ENCODE data around the gene PRR12.
A peak's percentile ranks its signal among the peaks of the same experiment; 100 is the strongest.
"Not testable (repeated sequence)": the region's sequence is repeated elsewhere in the genome, so short reads cannot be mapped to it uniquely, and the experiment has no call there.

Gene PRR12

DNA sequence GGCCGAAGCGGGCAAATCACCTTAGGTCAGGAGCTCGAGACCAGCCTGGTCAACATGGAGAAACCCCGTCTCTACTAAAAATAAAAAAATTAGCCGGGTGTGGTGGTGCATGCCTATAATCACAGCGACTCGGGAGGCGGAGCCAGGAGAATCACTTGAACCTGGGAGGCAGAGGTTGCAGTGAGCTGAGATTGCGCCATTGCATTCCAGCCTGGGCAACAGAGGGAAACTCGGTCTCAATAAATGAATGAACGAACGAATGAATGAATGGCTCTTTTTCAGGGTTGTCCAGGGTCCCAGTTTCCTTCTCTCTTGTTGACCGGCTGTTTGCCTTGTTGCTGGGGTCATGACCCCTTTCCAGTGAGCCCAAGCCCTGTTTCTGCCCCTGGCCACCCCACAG, 26.9 kb downstream of the PRR12 start:
- not testable (repeated sequence) for DNase-seq (ENCODE audit: low spot score)

DNA sequence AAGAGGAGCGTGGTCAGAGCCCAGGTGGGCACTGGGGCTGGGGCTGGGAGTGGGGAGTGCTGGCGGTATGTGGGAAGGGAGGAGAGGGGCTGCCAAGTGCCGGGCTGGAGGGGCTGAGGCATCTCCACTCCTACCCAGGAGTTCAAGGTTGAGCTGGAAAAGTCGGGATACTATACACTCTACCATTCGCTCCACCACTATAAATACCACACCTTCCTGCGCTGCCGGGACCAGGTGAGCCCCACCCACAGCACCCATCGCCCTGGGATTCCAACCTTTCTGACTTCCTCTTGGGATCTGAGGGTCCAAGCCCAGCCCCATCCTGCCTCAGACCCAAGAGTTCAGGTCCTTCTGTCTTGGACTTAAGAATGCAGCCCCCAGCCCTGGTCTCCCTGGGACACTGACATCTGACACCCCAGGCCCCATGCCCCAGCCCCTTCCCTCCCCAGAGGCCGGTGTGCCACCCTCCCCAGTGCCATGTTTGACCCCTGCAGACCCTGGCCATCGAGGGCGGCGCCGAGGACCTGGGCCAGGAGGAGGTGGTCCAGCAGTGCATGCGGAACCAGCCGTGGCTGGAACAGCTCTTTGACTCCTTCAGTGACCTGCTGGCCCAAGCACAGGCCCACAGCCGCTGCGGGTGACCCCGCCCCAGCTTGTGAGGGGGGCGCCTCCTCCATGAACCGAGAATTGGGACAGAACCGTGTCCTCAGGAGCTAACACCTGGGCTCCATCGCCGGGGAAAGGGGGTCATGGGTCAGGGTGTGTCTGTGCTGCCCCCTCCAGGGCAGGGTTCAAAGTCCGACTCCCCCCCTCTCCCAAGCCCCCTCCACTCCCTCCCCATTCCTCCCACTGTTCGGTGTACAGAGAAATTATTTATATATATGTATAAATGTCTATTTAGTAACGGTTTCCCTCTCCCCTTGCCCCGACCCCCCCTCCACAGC, 34.3 kb downstream of the PRR12 start:
- DNase-seq (ENCODE audit: low spot score), result no peak

DNA sequence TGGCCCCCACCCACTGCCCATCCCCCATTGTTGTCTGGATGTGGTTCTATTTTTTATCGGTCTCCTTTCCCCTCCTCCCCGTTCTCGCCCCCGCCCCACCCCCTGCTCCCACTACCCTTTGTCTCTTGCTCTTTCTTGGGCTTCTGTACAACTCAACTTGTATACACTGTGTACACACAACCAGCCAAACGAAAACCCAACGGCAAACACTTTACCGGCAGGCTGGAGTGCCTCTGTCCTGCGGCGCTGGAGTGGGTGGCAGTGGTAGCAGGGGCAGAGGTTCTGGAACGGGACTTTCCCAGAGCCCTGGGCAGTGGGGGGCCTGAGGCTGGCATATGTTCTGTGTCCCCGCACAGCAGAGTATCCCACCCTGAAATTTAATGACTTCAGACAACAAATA, 35.2 kb downstream of the PRR12 start:
- no peak for DNase-seq (ENCODE audit: low spot score)

DNA sequence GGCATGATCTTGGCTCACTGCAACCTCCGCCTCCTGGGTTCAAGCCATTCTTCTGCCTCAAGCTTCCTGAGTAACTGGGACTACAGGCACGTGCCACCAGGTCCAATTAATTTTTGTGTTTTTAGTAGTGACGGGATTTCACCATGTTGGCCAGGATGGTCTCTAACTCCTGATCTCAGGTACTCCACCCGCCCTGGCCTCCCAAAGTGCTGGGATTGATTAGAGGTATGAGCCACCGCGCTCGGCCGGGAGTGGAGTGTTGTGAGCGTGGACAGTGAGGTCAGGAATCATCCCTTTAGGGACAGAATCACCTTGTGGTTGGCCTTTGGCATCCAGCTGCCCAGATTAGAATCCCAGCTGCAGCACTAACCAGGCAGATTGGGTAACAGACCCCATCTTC, 38.7 kb downstream of the PRR12 start:
- DNase-seq (ENCODE audit: low spot score), result no peak

DNA sequence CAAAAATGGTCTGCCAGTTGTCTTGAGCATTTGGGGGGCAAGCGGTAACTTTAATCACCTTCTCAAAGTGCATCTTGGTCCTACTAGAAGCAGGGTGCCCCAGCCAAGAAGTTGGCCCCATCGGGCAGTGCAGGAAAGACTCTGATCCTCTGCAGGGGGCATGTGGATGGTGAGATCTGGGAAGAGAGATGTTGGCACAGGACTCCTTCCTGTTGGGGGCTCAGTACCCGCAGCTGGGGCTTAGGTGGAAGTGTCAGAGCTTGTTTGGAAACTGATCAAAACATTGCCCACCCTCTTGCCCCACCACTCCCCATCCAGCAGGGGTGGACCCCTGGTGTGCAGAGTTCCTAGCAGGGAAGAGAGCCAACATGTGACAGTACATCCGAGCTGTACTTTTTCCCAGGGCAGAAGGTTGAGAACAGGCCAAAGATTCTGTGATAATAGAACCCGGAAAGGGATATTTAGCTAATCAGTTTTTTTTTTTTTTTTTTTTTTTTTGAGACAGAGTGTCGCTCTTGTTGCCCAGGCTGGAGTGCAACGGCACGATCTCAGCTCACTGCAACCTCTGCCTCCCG, 40.1 kb downstream of the PRR12 start:
- DNase-seq (ENCODE audit: low spot score), result no peak

DNA sequence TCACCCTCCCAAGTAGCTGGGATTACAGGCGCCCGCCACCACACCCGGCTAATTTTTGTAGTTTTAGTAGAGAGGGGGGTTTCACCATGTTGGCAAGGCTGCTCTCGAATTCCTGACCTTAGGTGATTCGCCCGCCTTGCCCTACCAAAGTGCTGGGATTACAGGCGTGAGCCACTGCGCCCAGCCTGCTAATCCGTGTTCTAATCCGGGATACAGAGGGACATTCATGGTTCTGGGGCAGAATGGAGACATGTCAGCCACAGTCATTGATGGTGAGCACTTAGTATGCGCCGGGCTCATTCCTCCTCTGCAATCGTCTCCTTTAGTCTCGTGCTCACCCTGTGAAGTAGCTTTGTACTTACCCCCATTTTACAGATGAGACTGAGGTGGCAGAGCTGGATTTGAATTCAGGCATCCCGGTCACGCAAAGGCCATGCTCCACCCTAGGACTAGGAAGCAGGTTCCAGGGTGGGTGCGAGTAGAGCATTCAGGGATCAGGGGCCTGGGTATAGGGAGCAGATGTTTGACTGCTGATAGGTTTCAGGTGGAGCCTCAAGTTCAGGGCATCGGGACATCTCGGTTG, 40.7 kb downstream of the PRR12 start:
- no peak for DNase-seq (ENCODE audit: low spot score)

DNA sequence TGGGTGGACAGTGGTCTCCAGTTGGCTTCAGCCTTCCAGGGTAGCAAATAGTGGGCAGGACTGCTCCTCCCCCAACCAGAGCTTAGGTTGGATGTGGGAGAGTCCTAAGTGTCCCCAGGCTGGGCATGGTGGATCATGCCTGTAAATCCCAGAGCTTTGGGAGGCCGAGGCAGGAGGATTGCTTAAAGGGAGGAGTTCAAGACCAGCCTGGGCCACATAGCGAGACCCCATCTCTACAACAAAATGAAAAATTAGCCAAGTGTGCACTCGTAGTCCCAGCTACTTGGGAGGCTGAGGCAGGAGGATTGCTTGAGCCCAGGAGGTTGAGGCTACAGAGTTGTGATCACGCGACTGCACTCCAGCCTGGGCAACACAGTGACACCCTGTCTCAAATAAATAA, 41.6 kb downstream of the PRR12 start:
- DNase-seq (ENCODE audit: low spot score), result no peak

DNA sequence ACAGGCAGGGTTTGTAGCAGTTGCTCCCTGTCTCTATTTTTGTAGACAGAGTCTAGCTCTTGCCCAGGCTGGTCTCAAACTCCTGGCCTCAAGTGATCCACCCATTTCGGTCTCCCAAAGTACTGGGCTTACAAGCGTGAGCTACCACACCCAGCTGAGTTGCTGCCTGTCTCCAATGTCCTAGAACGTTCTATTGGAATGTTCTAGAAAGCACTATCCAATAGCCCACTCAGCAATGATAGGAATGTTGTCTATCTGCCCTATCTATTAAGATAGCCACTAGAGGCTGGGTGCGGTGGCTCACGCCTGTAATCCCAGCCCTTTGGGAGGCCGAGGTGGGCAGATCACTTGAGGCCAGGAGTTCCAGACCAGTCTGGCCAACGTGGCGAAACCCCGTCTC, 42.3 kb downstream of the PRR12 start:
- DNase-seq (ENCODE audit: low spot score), result not testable (repeated sequence)

DNA sequence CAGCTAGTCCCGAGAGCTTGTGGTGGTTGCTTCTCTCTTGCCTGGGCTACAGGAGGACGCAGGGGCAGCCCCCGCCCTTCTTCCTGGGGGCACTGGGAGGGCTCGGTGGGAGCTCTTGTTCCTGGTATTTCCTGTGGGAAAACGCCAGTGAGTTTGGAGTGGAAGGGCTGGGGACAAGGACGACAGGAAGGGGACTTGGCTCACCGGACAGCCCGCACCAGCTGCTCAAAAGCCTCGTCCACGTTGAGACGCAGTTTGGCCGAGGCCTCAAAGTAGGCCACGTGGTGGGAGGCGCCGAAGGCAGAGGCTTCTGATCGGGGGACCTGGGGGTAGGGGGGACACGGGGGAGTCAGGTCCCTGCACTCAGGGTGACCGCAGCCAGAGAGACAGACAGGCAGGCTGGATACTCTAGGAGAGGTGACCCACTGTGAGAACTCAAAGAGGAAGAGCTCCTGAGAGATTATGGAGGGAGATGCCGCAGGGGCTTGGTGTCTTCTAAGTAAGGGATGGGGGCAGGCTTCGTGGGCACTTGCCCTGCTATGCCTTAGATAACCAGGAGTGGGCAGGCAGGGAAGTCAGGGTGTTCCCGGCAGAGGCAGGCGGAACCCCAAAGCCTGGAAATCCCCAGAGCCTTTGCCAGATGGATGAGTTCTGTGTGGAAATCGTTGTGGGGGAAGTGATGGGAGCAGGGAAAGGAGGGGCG, 44.7 kb downstream of the PRR12 start:
- no peak for DNase-seq (ENCODE audit: low spot score)

DNA sequence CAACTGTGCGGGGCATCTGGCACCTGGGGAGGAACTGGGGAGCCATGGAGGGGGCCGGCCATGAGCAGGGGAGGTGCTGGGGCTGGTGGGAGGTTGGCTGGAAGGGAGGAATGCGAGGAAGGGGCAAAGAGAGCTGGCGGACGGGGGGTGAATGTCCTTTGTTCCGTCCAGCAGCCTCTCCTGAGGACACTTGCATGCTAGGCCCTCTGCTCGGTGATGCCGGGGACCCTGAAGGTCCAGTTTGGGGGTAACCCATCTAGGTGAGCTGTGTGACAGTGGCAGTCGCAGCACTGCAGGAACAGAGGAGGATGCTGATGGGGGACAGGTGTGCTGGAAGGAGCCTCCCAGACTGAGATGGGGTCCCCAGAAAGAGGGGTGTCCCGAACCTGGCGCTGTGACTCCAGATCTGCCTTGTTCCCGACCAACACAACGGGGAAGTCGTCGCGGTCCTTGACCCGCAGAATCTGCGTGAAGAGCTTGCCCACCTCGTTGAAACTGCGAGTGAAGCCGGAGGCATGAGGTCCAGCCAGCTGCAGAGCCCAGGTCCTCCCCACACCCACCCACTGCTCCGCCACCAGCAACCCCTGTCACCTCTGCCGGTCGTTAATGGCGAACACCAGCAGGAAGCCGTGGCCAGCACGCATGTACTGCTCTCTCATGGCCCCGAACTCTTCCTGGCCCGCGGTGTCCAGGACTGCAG, 45.4 kb downstream of the PRR12 start:
- no peak for DNase-seq (ENCODE audit: low spot score)

DNA sequence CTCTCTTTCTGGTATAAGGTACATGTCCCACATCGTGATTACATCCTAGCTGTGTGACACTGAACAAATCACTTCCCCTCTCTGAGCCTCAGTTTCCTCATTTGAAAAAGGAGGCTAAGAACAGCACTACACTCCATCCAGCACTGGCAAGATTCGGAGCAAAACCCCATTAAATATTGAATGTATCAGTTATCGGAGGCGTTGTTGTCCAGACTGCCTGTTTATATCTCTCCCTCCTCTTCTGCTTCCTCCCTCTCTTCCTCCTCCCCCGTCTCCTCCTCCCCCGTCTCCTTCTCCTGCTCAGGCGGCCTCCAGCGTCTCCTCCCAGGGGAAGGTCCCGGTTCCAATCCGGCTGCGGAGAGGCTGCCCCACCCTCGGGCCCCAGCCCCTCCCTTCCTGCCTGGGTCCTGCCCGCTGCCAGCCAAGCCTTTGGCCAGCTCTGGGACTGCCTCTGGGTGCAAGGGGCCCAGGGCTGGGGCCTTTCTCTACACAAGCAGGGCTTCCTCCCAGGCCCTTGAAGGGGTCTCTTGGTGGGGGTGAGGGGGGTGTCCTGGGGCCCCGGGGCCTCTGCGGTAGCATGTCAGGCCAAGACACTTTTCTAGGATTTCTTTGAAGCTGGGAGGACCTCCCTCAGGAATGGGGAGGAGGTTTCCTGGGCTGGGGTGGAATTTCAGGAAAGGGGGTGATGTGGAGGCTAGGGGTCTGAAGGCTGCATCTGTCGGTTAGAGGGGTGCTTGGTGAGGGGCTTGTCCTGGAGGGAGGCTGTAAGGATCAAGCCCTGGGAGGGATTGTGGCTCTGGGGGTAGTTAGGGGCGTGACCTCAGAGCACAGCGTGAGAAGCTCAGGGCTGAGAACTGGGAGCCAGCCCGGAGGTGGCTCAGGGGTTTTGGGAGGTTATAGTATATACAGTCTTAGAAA, 47.1 kb downstream of the PRR12 start:
- DNase-seq (ENCODE audit: low spot score), result no peak

DNA sequence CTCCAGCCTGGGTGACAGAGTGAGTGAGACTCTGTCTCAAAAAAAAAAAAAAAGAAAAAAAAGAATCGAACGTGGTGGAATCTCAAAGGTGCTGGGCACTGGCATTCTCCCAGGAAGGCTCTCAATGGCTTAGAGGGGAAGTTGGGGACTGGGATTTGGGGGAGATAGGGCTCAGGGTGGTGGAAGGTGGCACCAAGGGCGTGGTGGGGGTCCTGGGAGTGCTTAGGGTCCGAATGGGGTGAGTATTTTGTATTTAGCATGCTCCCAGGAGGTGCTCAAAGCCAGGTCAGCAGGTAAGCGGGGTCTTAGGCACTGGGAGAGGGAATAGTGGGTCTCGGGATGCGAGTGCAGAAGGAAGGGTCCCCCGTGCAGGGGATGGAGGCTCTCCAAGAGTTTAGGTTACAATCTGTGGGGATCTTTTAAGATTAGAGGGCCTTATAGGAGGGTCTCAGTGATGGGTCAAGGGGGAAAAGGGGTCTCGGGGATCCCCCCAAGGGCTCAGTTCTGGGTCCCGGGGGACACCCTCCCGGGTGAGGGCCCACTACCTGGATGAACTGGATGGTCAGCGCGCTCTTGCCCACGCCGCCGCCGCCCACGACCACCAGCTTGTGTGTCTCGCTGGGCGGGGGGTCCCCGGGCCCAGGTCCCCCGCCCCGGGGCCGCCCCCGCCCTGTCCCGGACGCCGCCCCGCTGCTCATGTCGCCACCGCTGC, 48.6 kb downstream of the PRR12 start:
- peak; percentile 20 for DNase-seq (ENCODE audit: low spot score)

DNA sequence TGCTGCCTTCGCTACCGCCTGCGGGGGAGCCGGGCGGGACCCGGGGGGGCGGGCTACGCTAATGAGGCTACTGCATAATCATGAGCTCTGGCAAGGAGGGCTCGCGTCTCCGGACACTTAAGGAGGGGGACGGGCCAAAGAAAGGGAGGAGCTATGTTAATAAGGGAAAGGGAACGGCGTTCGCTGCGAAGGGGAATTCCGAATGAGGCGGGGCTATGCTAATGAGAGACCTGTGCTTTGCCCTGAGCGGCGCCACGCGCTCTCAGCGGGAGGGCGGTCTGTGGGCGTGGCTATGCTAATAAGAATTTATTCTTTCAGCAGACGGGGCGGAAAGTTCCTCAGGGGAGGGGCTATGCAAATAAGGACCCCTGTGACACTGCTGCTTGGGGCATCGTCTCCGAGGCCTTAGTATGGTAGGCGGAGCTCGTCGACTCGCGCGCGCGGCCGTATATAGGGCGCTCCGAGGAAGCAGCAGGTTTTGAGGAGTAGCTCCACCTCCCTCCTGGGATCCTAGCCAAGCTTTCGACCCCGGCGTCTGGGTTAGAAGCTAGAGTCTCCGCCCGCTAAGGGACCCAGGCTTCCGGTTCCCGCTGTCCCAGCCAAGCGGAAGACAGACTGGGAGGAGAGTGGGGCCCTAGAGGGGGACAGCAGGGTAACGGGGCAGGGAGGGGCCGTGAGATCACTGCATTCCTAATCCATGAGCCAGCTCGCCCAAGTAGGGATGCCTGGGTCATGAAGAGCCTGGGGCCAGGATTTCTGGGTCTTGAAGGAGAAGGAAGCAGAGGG, 49.3 kb downstream of the PRR12 start, which contains the start of gene RRAS:
TSS of gene RRAS (minus strand) at position 31 of the 786 bp plus-strand sequence. CDS start 45 bp downstream, outside the sequence.
- peak; percentile 100 for DNase-seq (ENCODE audit: low spot score)

DNA sequence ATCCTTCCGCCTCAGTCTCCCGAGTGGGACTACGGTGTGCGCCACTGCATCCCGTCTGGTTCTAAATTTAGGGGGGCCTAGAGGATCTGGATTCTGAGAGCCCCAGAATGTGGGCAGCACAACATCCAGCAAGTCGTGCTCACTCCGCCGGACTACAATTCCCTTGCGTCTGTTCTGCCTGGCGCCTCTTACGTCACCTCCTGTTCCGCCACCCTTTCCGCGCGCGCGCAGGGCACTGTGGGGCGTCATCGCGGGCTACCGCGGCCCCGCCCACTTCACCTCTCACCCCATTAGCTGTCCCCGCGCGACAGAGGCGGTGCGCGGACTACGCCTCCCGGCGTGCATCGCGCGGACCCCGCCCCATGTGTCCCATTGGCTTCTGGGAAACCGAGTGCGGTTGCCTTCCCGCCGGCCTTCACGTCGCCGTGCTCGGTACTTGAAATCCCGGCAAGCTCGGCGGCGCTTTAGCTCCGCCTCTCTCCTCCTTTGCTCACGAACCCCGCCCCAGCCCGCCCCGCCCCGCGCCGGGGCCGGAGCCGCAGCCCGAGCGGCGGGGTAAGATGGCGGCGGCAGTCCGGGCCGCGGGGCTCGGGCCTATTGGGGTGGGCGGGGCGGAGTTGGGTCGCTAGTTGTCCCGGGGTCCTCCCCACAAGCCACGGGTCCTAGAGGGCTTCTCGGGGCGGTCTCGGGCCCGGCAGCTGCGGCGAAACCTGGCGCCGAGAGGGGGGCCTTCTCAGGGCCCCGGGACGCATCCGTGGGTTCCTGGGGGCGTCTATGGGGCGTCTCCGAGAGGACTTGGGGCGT, 50.9 kb downstream of the PRR12 start, which contains the start of gene SCAF1:
TSS of gene SCAF1 (plus strand) at position 522 of the 804 bp plus-strand sequence. CDS start 2,818 bp downstream, outside the sequence.
- peak; percentile 99 for DNase-seq (ENCODE audit: low spot score)

DNA sequence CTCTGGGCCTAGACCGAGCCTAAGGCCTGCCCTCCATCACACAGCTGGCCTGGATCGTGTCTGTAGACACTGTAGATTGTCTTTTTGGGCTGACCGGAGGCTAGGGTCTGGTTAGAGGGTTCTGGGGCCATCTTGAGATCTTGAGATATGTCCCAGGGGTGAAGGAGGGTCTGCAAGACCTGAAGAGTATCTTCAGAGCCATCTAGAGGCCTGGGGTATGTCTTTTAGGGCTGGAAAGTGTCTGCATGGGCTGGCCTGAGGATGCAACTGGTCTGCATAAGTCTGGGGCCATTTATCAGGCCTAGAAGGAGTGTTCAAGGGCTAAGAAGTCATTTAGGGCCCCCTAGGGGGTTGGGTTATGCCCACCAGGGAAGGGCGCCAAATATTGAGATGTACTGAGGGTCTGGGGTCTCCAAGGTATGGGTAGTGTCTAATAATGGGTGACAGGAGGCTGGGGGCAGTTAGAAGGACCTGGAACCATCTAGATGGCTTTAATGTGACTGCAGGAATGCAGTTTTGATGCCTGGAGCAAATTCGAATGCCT, 51.6 kb downstream of the PRR12 start:
- DNase-seq (ENCODE audit: low spot score), result peak; percentile 20

DNA sequence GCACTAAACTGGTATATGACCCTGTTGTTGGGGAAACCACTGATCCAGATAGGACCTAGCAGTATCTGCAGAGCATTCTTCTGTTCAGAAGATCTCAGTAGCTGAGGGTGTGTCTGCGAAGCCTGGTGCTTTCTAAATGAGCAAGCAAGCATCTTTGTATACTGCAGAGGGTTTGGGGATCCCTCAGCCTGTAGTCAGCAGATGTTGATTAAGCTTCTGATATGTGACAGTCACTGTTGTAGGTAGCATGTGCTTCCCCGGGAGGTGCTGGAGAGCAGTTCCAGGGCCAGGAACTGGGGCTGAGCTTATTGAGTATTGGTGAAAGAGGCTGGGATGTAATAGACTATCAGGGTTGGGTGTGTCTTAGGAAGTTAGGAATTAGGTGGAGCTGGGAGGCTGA, 52.5 kb downstream of the PRR12 start:
- no peak for DNase-seq (ENCODE audit: low spot score)

DNA sequence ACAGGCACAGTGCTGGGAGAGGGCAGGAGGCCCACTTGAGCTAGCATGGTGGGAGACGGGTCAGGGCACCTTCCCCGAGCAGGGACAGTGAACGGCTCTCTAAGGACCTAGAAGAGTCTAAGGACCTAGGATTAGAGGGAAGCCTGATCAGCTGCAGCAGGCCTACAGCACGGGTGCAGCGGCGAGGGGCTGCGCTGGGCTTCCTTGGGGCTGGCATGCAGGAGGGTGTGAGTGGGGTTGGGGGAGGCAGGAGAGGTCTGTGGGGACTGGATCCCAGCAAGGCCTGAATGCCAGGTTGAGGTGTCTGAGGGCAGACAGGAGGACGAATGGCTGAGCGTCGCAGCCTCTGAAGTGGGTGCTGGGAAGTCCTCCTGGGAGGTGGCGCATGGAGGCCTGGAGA, 54.6 kb downstream of the PRR12 start:
- DNase-seq (ENCODE audit: low spot score), result no peak

DNA sequence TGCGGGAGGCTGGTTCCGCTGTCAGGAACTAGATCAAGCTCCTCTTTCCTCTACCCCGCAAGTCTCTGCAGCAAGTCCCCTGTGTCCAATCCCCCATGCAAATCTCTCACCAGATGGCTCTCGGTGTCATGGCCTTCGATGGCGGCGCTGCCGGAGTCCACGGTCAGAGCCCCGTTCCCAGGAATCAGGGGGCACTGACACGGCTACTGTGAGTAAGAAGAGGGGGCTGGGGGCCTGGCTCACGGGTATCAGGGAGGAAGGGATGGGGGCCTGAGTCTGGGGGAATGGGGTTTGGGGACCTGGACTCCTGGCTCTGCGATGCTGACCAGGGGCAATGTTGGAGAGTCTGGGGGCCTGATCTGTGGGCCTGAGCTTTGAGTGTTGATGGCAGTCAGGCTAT, 55.0 kb downstream of the PRR12 start:
- DNase-seq (ENCODE audit: low spot score), result no peak

Data from pons (tissue), 1 donor.